Suppressor macrophage treated with lipopolysaccharide for 1 hour (primary cell): ENCODE results near the gene PTGIS.
A peak's percentile ranks its signal among the peaks of the same experiment; 100 is the strongest.

ENCODE experiments used
- DNase-seq, 3 donors: peaks; one replicate each; pipeline ENCODE4 v3.0.0-alpha.2; 2020 to 2022

The PTGIS gene

DNA sequence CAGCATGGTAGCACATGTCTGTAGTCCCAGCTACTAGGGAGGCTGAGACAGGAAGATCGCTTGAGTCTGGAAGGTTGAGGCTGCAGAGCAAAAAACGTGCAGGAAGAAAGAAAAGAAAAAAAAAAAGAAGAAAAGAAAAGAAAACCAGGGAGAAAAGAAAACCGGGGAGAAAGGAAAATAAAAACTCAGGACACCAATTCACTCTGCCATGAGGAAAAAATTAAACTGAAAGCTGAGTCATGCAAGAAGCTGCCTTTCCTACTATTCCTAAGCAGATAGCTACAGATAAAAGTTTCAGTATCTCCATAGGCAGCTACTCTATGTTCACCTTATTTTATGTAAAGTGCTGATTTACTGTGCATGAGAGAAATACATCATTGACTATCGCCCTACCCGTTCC, 10.5 kb downstream of the PTGIS start:
- no peak for DNase-seq

DNA sequence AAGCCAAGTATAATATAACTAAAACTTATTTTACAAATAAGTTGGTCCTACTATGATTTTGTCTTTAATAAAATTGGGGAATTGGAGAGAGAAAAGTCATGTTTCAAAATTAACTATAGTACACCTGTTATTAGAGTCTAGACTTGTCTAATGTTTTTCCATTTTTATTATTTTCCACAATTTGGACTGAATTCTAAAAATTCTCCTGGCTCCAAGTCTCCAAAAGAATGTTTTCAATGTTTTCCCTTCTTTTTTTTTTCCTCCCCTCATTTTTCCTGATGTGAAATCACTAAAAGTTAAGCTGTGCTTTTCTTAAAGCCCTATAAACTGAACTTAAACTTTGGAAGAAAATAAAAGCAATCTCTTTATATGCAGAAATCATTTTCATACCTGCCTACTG, 11.3 kb downstream of the PTGIS start:
- no peak for DNase-seq

DNA sequence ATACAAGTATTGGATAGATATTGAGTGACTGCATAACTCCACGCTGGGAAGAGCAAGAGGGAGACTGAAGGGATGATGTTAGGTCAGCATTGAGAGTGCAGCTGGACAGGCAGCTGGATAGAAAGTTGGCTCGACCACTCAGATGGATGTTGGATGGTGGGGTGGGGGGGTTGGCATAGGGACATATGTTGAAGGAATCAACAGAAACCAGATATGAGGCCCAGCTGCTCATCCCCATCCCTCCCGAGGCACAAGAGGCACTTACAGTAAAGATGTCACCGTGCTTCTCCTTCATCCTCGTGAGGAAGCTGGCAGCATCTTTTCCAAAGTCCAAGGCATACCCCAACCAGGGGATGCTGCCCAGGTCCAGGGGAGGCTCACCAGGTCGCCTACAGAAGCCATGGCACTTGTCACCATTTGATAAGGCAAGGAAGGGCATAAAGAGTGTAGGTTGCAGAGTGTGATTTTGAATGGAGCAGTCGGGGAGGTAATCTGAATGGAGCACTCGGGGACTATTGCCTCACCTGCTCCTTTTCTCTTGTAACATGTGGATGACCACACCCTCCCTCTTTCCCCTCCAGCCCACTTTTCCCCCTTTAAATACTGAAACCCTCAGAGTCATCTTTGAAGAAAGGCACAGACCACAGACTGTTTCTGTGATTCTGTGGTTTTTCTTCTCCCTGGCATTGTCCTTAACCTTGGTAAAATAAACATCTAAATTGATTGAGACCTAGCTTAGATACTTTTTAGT, 18.0 kb downstream of the PTGIS start:
- DNase-seq: no peak

DNA sequence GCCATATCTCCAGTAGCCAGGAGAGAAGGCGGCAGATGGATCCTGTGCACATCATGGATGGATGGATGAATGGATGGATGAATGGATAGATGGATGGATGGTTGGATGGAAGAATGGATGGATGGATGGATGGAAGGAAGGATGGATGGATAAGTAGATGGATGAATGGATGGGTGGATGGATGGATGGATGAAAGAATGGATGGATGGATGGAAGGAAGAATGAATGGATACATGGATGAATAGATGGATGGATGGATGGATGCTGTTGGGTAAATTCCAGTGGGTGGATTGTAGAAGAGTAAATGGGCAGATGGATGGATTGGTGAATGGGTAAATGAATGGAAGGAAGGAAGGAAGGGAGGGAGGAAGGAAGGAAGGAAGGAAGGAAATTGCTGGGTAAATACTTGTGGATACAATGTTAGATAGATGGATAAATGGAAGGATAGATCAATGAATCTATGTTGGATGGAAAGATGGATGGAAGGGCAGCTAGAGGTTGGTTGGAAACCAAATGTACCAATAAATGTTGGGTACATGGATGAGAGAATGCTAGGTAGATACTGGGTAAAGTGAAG, 19.5 kb downstream of the PTGIS start:
- no peak for DNase-seq

DNA sequence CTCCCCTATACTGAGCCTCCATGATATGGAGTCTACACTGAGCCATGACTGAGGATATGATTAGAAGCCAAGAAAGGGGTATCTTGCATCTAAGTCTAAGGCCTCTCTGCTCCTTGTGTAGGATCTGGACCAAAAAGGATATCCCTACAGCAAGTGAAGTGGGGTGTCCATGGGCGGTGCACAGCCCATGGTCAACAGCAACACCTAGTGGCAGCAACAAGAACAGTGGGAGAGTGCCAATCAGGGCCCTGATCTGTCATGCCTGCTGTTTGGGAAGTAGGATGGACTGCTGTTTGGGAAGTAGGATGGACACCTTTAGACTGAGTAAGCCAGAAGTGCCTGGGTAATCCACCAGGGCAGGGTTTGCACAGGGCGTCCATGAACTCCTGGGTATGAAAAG, 22.4 kb downstream of the PTGIS start:
- DNase-seq: no peak

DNA sequence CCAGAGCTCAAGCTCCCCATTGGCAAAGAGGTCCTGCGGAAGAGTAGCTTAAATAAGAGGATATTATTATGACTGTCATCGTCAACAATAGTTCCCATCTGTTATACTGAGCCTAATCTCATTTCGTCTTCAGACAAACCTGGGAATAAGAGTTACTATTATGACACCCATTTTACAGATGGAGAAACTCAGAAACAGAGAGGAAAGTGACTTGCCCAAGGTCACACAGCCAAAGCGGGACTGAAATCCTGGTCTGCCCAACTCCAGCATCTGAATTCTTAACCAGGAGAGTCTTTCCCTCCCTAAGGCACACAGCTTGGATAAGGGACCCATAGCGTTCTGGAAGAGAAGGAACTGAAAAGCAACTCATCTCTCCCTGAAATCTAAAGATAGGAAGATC, 23.4 kb downstream of the PTGIS start:
- no peak for DNase-seq

DNA sequence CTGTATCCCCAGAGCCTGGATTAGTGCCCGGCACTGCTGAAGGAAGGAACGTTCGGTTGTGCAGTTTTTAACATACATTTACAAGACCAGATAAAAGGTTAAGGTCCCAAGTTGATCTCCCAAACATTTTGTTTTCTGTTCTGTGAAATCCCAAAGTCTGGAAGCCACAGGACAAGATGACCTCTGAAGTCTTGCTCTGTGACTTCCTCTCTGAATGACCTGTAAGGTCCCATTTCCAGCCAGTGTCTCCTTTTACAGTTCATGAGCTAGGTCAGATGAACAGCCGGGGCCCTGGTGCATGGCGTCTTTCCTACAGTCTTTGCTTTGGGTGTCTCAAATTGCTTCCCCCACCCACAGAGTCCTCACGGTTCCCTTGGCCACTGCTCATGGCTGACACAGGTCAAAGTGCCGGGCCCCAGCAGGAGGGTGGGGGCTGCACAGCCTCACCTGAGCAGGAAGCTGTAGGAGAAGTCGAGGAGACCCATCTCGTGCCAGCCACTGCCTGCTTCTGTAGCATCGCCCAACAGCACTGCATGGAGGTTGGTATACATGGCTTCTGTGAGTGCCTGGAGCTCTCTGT, 24.0 kb downstream of the PTGIS start:
- DNase-seq: no peak

DNA sequence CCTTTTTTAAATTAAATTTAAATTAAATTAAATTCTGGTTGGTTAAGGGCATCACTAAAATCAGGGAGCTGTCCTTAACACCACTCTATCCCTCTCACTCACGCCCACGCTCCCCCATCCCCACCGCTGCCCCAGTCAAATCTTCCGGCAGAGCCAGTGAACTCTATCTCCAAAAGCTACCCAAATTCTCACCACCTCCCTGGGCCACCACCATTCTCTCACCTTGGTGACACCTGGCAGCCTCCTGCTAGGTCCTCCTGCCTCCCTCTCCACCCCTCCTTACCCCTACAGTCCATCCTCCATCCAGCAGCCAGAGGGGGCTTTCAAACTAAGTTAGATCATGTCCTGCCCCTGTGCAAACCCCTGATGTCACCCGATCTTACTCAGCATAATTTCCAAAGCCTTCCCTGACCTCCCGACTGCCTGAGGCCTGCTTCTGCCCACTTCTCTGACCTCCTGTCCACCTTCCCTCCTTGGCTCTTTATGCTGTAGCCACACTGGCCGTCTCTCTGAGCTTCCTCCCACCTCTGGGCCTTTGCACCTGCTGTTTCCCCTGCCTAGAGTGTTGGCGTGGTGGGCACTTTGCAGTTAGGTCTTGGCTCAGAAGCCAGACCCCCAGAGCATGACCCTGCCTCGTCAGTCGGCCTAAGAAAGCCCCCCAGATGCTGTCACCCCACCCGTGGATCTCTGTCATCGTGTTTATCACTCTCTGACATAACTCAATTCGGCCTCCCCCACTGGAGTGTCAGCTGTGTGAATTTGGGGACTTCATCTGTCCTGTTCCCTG, 24.7 kb downstream of the PTGIS start:
- no peak for DNase-seq

DNA sequence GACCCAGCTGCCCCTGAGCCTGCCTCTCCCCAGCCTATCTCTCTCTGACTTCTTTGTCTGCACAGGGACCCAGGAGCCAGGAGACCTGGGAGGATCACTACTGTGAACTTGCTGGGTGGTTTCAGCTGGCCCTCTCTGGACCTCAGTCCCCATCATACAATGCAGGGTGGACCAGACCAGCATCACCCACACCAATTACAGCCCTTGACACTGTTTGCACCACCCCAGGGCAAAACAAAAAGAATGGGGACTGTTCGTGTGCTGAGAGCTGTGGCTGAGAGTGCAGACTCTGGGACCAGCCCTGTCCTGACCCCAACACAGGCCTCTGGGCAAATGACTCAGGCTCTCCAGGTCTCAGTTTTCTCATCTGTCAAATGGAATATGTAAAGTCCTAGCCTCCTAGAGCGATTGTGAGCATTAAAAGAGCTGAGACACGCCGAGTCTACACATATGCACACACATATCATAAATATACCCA, 25.4 kb downstream of the PTGIS start:
- DNase-seq: no peak

DNA sequence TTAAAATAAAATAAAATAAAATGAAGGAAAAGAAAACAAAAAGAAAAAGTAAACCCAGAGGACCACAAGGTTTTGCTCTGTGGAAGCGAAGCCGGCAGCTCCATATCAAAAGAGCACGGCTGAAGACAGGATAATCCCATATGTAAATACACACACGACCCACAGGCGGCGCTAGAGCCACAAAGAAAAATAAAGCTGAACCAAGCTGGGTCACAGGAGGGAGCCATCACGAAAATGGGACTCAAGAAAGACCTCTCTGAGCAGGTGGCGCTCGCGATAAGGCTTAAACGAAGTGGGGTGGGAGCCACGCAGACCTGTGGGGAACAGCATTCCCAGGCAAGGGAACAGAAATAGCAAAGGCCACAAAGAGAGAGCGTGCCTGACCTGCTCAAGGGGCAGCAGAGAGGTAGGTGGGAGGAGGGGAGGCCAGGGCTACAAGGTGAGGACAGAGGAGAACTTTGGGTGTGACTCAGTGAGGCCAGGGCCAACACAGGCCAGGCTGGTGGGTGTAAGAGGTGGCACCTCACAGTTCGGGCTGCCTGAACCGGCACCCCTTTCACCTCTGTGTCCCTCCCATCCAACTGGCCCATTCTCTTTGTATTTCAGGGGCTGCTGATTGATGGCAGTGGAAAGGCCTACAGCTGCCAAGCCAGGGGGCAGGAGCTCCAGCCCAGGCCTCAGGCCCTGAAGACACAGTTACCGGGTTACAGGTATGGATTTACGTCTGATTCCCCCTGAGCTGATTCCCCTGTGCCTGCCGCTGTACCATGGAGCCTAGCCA, 26.0 kb downstream of the PTGIS start:
- peak; percentile 77 to 83 (median 79) for DNase-seq

DNA sequence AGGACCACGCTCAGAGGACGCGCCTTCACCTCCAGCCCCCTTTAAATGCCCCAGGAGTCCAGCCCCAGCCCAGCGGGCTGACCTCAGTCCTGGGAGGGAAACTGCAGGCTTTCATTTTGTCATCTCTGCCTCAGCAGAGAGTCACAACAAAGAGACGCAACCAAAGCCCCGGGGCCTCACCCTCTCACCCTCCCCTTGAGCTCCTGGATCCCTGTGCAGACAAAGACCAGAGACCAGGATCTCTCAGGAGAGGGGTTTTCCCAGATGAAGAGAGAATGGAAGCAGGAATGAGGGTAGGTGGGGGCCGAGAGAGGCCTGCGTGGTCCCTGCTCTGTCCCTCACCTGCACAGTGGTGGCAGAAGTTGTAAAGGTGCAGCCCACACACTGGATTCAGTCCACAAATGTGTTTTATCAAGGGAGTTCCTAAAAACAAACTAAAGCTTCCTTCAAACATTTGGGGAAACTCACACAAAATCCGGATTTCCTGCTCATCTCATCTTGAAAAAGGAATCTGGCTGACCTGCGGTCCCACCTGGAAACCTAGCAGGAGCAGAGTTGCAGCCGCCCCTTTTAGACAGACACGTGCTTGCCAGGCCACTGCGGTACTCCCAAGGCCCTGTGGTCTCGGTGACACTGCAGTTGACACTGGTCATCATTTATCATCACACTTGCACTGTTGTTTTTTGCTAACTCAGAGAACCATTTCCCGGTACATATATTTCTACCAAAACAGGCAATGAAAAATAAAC, 27.1 kb downstream of the PTGIS start:
- no peak for DNase-seq

DNA sequence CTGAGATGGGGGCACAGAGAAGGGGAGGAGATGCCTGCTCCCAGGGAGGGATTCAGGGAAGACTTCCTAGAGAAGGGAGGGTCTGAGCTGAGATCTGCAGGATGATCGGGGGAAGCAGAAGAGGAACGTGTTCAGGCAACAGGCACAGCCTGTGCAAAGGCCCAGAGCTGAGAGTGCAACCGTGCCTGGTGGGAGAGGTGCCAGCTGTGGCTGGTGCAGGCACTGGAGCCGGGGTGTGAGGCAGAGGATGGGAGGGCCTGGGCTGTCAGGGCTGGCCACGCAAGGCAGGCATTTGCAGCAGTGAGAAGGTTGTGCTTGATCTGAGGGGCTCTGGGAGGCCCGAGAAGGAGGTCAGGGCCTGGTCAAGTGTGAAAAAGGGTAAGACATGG, 27.7 kb downstream of the PTGIS start:
- DNase-seq: no peak

DNA sequence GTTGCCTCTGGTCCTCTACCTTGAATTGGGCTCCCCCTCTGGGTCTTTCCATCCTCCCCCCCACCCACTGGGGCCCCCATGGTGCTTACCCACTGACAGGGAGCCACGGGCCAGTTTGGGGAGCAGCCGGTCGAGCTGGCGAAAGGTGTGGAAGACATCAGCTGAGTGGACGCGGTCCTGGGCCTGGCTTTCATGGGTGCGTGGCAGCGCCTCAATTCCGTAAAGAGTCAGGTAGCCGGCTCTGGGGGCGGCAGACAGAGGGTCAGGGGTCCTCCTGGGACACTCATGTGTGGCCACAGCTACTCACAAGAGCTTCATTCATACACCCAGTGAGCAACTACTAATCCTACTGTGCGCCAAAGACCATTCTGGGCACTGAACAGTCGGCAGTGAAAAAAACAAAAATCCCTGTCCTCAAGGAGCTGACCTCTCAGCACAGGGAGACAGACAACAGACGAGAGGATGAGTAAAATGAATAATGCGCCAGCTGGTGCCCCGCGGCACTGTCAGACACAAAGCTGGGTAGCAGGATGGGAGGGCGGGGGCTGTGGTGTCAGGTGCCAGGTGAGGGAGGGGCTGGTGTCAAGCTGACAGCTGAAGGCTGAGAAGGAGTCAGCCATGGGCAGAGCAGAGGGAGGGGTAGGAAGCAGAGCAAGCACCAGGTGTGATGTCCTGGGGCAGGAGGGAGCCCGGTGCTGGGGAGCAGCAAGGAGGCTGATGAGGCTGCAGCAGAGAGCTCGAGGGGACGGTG, 28.3 kb downstream of the PTGIS start:
- DNase-seq: no peak

DNA sequence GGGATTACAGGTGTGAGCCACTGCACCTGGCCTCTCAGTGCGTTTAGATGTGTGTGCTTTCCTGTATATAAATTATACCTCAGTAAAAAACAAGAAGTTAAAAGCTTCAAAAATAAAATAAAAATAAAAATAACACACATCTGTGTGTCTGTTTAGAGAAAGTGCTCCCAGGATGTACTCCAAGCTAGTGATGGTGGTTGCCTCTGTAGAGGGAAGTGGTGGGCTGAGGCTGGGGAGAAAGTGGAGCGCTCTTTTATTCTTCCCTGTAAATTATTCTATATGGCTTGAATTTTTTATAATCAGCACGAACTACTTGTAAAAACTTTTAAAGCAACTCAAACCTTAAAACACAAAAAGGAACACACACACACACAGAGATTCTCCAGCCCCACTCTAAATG, 29.0 kb downstream of the PTGIS start:
- DNase-seq: no peak

DNA sequence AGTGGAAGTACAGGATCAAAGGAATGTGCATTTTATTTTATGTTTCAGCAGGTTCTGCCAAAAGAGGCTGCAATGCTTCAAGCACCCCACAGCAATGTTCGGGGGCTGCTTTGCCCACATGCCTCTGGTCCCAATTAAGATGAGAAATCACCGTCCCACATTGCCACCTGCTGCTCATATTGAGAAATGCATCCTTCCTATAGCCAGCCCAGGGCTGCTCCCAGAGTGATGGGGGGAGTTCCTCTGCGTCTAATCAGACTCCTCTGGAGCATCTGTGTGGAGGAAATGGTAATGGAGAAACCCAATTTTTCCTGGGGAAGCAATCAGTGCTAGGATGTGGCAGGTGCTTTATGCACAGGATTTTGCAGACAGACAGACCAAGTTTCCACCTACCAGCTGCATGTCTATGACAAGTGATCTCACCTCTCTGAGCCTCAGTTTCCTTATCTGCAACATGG, 33.7 kb downstream of the PTGIS start:
- DNase-seq: peak; percentile 64 to 78 (median 78)

DNA sequence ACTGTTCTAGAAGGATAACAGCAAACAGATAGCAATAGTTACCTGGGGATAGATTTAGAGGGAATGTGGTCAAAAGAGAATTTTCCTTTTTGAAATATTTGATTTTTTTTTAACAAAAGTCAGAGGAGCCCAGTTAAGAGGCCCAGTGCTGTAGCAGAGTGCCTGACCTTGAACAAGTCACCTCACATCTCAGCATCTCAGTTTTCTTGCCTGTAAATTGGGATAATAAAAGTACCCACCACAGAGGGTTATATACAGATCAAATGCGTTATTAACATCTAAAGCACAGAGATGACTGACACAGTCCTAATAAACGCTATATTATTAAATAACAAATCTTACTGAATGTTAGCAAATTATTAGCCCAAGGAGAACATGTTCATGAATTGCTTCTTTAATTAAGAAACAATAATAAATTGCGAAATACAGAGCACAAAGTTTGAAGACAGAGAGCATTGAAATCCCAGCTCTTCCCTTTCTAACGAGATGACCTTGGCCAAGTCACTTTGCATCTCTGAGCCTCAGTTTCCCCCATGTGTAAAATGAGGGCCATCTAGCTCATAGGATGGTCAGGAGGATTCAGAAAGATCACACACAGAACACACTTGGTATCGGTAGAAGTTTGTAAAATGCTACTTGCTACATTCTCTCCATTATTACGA, 35.5 kb downstream of the PTGIS start:
- no peak for DNase-seq

DNA sequence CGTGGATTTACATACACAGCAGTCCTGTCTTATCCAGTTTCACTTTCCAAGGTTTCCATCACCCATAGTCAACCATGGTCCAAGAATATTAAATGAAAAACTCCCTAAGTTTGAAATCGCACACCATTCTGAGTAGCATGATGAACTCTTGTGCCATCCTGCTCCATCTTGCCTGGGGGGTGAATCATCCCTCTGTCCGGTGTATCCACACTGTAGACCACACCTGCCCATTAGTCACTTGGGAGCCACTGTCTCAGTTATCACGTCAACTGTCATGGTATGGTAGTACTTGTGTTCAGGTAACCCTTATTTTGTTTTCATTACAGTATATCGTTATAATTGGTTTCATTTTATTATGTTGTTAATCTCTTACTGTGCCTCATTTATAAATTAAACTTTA, 38.5 kb downstream of the PTGIS start:
- no peak for DNase-seq

DNA sequence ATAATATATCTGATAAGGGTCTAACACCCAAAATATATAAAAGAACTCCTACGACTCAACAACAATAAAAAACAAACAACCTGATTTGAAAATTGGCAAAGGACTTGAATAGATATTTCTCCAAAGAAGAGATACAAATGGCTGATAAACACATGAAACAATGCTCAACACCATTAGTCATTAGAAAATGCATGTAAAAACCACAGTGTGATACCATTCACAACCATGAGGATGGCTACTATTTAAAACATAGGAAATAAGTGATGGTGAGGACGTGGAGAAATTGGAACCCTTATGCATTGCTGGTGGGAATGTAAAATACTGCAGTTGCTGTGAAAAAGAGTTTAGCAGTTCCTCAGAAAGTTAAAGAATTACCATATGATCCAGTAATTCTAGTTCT, 41.4 kb downstream of the PTGIS start:
- no peak for DNase-seq

DNA sequence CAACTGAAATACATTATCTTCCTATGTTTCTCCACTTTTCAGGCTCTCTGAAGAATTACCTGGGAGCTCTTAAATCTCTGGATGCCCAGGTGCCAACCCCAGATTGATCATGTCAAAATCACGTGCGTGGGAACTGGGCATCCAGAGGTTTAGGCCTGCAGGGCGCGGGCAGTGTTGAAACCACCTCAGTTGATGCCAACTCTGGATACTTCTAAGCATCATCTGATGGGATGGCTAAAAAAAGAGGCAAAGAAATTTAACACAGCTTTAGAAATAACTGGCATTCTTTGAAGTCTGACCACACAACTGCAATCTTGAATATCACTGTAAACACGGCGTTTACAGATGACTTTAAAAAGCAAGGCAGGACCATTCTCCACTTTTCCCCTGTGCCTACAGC, 41.9 kb downstream of the PTGIS start:
- DNase-seq: no peak

DNA sequence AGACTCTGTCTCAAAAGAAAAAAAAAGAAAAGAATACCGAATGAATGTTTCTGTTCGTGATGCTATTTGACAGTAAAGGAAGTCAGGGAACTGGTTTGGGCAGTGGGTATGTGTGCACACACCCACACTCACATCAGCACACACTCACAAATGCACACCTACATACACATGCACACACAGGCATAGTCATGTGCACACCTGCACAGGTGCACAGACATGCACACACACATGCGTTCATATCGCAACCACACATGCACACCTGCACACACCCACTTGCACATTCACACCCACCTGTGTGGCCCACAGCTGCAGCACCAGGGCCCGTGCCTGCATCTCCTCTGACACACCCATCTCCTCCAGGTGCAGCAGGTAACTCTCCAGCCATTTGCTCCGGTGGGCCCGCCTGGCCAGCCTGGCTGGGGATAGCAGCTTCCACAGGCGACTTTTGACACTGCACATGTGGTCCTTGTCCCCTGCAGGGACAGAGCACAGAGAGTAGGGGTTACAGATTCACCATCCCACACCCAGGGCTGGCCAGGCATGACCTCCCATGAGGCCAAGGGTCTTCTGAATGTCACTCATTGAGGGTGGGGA, 44.1 kb downstream of the PTGIS start:
- no peak for DNase-seq
